ENCODE measurements around the gene BTBD9.

BTBD9 gene

GRCh38 chr6:38218235-38218634 lies 421.5 kb downstream of the BTBD9 start:
- DNase-seq = no peak

GRCh38 chr6:38216451-38216850 lies 423.3 kb downstream of the BTBD9 start:
- DNase-seq = no peak

GRCh38 chr6:38215651-38216311 lies 423.9 kb downstream of the BTBD9 start:
- DNase-seq = no peak

- DNase-seq = peak; percentile 74
These were observed 424.5 kb downstream of the BTBD9 start for GRCh38 chr6:38215225-38215624.

GRCh38 chr6:38214159-38214558 lies 425.6 kb downstream of the BTBD9 start:
- DNase-seq = no peak

GRCh38 chr6:38213251-38213658 lies 426.5 kb downstream of the BTBD9 start:
- DNase-seq = no peak

GRCh38 chr6:38212579-38212978 lies 427.1 kb downstream of the BTBD9 start:
- DNase-seq = no peak

GRCh38 chr6:38212116-38212515 lies 427.6 kb downstream of the BTBD9 start:
- no peak for DNase-seq

- no peak for DNase-seq
These were observed 430.1 kb downstream of the BTBD9 start for GRCh38 chr6:38209371-38210260.

GRCh38 chr6:38208028-38208427 lies 431.7 kb downstream of the BTBD9 start:
- DNase-seq = no peak

GRCh38 chr6:38207375-38207774 lies 432.4 kb downstream of the BTBD9 start:
- no peak for DNase-seq

- no peak for DNase-seq
These were observed 441.5 kb downstream of the BTBD9 start for GRCh38 chr6:38198219-38198618.

GRCh38 chr6:38195113-38195635 lies 444.6 kb downstream of the BTBD9 start:
- no peak for DNase-seq

GRCh38 chr6:38194589-38194988 lies 445.1 kb downstream of the BTBD9 start:
- no peak for DNase-seq

GRCh38 chr6:38194282-38194572 lies 445.5 kb downstream of the BTBD9 start:
- DNase-seq = no peak

GRCh38 chr6:38193481-38194281 lies 446.0 kb downstream of the BTBD9 start:
- DNase-seq = no peak

- no peak for DNase-seq
These were observed 446.7 kb downstream of the BTBD9 start for GRCh38 chr6:38193051-38193450.

GRCh38 chr6:38192487-38192886 lies 447.2 kb downstream of the BTBD9 start:
- DNase-seq = no peak

GRCh38 chr6:38192011-38192410 lies 447.7 kb downstream of the BTBD9 start:
- DNase-seq = no peak

- no peak for DNase-seq
These were observed 448.3 kb downstream of the BTBD9 start for GRCh38 chr6:38191418-38191817.

- no peak for DNase-seq
These were observed 450.9 kb downstream of the BTBD9 start for GRCh38 chr6:38188677-38189335.

GRCh38 chr6:38187811-38188590 lies 451.7 kb downstream of the BTBD9 start:
- no peak for DNase-seq
